ENCODE results near the gene ATP10A.

- TF ChIP-seq POLR2A (IDR thresholded peaks at IDR 0.05) (no peak), CTCF (IDR thresholded peaks at IDR 0.05) (no peak), POLR2AphosphoS5 (IDR thresholded peaks at IDR 0.05) (no peak)
Observed at GRCh38 chr15:25655207-25655948, 207.7 kb downstream of the ATP10A start.
